Activated CD8-positive, alpha-beta memory T cell treated with anti-CD3 and anti-CD28 coated beads, Interleukin-2, amount 10 ng/mL, durations not matched to agents 7 days and 5 days (primary cell): Measurements from ENCODE around the gene ARL8A. TPM values are rescaled to one million over a fixed set of nuclear protein-coding genes. Genes with fewer than 3 reads are reported as not detected.

Experiments used
- ATAC-seq: fragments of 150-1000 bp; cut with Tn5 transposase; one replicate; pipeline ENCODE4 v1.10.0; 2021; ENCODE audit warnings: moderate library complexity
- CTCF ChIA-PET: fragments of 350-600 bp; sonication (Branson Sonifier 250); formaldehyde crosslinking; loops from one replicate; lab custom pipeline; 2021; ENCODE audit warnings: antibody characterized with exemption; lab: Charles Lee
- DNase-seq: peaks from one replicate; pipeline ENCODE4 v3.0.0-alpha.2; 2020
- H3K27ac Mint-ChIP-seq: one replicate; pipeline ENCODE4 v1.8.0; 2021; ENCODE audit warnings: mild to moderate bottlenecking, mixed read lengths
- H3K27me3 Mint-ChIP-seq: one replicate; pipeline ENCODE4 v1.8.0; 2021; ENCODE audit warnings: mixed read lengths
- H3K36me3 Mint-ChIP-seq: one replicate; pipeline ENCODE4 v1.8.0; 2021; ENCODE audit warnings: mild to moderate bottlenecking, mixed read lengths
- H3K4me1 Mint-ChIP-seq: one replicate; pipeline ENCODE4 v1.8.0; 2021; ENCODE audit warnings: mixed read lengths
- H3K4me3 Mint-ChIP-seq: one replicate; pipeline ENCODE4 v1.8.0; 2021; ENCODE audit warnings: mild to moderate bottlenecking, moderate library complexity, mixed read lengths
- H3K9me3 Mint-ChIP-seq: one replicate; pipeline ENCODE4 v1.8.0; 2022; ENCODE audit warnings: low read depth, mixed read lengths
- total RNA-seq, 2 experiments: library from RNA; stranded (reverse); gene quantifications; one replicate each; pipeline ENCODE4 v1.2.3, GENCODE V29; 2021

Gene ARL8A
- total RNA-seq, 2 experiments from 2014 or later = 50.0 to 68.9 TPM

DNA sequence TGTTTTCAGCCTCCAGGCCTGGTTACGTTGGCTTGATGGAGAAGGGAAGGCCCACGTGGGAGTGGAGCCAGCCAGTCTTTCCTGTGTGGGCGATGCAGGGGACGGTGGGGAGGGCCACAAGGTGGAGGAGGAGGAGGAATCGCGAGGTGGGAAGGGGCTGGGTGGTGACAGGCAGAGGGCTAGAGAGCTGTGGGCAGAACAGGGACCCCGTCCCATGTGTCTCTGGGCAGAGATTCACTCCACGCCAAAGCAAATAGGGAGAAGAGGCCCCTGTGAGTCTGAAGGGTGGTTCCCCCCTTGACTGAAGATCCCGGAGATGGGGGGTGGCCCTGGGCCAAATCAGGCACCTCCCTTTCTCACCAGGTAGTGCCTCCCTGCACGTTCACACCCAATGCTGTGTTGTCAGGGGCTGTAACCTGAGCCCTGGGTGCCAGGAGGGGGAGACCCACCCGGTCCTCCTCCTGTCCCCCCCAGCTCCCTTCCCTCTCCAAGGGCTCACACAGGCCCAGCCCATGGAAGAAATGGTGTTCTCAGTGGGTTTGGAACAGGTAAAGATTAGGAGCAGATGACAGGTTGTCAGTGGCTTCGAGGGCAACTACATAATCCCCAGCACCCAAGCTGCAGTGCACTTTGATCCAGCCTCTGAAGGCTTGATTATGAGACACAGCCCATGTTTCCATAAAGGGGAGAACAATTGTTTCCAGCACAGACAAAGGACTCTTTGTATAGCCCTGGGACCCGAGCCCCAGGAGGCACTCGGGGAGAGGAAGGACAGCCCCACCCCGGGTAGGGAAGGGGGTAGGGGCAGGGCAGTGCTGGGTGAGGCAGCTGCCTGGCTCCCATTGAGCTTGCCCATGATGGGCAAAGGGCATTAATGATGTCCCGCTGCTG lies 59.5 kb downstream of the ARL8A start:
- H3K4me3 Mint-ChIP-seq = no peak overlapping the region
- CTCF ChIA-PET = no interaction called here
- H3K27me3 Mint-ChIP-seq = peaks cover 10% of the 10 kb centered on the region
- no peaks in the 10 kb centered on the region for H3K9me3 Mint-ChIP-seq
- no peak for ATAC-seq
- no peak for DNase-seq
- H3K36me3 Mint-ChIP-seq = no peaks in the 10 kb centered on the region
- no peak overlapping the region for H3K27ac Mint-ChIP-seq
- H3K4me1 Mint-ChIP-seq = no peaks in the 10 kb centered on the region

Other genes starting within 250 kb of the ARL8A start
- not detected for gene LMOD1, start 198.2 kb downstream of the ARL8A start, total RNA-seq
- 10 to 100 TPM; 43.0 to 68.7 TPM for gene TIMM17A, start 189.2 kb downstream of the ARL8A start, total RNA-seq
- 10 to 100 TPM; 38.3 to 40.4 TPM for gene RNPEP, start 162.1 kb downstream of the ARL8A start, total RNA-seq
- gene ELF3, start 134.2 kb downstream of the ARL8A start, total RNA-seq = under 1 TPM; 0.16 to 0.79 TPM
- not detected for gene GPR37L1, start 21.8 kb downstream of the ARL8A start, total RNA-seq
- gene PTPN7, start 15.9 kb upstream of the ARL8A start, total RNA-seq = 100 to 1,000 TPM; 228 to 410 TPM
- under 1 TPM in 1 of 2 experiments, not detected in 1; 0.26 TPM for gene LGR6, start 49.1 kb upstream of the ARL8A start, total RNA-seq
- gene UBE2T, start 197.2 kb upstream of the ARL8A start, total RNA-seq = 10 to 100 TPM; 77.3 to 86.0 TPM
- gene PPP1R12B, start 204.0 kb upstream of the ARL8A start, total RNA-seq = 10 to 100 TPM; 20.3 to 34.2 TPM